SK-N-MC (cell line): Measurements from ENCODE around the gene LRG1.

Experiments
- EZH2 ChIP-seq: fragments of 200-600 bp; sonication (generic); IDR thresholded peaks from one replicate; pipeline ENCODE4 v1.6.1; 2017; ENCODE audit warnings: antibody characterized with exemption
- FOXP2 ChIP-seq: optimal IDR thresholded peaks from 2 replicates; pipeline ENCODE3; 2011; ENCODE audit warnings: mild to moderate bottlenecking, moderate library complexity; ENCODE audit not compliant: insufficient read depth; ENCODE audit errors: extremely low read length, control extremely low read depth
- POLR2AphosphoS5 ChIP-seq: IDR thresholded peaks from 2 replicates; pipeline ENCODE4 v1.6.1; 2012; ENCODE audit warnings: mild to moderate bottlenecking, low read depth, low read length, borderline replicate concordance

DNA sequence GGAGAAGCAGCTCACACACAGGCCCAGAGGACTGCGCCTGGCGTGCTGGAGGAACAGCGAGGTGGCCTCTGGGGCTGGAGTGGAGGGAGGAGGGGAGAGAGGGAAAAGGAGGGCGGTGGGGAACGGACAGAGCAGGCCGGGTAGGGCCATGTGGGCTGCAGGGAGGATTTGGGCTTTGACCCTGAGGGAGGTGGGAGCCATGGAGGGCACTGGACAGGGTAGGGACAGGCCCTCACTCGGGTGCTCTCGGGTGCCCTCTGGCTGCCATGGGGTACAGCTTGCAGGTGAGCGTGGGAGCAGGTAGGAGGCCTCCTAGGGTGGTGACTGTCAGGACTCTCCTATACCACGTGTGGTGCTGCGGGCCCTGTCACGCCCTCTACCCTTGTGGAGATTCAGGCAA, 44.4 kb downstream of the LRG1 start:
- no peak for TF ChIP-seq EZH2
- no peak for TF ChIP-seq POLR2AphosphoS5
- TF ChIP-seq FOXP2 = no peak
